HG02884 (cell line): Measurements from ENCODE around the gene CHPF.
A peak's percentile ranks its signal among the peaks of the same experiment; 100 is the strongest.

ENCODE experiments used
- ATAC-seq: cut with Tn5 transposase; IDR thresholded peaks from one replicate; pipeline ENCODE4 v1.9.1; 2021; ENCODE audit warnings: mild to moderate bottlenecking, moderate library complexity; ENCODE audit not compliant: unreplicated experiment

The CHPF gene

DNA sequence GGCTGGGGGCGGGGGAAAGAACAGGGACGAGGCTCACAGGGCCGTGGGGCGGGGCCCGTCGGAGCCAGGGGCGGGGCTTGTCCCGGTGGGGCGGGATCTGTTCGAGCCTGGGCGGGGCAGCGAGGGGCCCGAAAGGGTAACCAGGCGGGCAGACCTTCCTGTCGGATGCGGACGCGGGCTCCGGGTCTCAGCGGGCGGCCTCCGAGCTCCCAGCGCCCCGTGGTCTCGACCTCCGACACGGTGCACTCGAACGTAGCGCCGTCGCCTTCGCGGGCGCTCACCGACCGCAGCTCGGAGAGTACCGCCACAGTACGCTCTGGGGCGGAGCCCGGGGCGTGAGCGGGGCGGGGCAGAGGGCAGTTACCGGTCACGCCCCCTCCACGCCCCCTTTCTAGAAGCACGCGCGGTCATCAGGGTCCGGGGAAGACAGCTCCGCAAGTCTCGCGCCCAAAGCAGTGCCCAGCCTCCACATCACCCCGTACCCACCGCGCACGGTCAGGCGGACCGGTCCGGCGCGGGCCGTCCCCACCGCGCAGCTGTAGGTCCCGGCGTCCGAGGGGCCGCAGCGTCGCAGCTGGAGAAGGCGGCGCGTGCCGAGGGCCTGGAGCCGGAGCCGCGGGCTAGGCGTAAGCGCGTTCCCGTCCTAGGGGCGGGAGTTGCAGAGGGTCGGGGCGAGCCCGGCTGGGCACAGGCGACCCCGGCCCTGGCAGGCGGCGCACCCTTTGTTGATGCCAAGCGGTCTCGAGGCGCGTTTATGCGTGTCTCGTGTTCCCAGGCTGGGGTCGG lies 9.0 kb upstream of the CHPF start:
- peak; percentile 91 for ATAC-seq

DNA sequence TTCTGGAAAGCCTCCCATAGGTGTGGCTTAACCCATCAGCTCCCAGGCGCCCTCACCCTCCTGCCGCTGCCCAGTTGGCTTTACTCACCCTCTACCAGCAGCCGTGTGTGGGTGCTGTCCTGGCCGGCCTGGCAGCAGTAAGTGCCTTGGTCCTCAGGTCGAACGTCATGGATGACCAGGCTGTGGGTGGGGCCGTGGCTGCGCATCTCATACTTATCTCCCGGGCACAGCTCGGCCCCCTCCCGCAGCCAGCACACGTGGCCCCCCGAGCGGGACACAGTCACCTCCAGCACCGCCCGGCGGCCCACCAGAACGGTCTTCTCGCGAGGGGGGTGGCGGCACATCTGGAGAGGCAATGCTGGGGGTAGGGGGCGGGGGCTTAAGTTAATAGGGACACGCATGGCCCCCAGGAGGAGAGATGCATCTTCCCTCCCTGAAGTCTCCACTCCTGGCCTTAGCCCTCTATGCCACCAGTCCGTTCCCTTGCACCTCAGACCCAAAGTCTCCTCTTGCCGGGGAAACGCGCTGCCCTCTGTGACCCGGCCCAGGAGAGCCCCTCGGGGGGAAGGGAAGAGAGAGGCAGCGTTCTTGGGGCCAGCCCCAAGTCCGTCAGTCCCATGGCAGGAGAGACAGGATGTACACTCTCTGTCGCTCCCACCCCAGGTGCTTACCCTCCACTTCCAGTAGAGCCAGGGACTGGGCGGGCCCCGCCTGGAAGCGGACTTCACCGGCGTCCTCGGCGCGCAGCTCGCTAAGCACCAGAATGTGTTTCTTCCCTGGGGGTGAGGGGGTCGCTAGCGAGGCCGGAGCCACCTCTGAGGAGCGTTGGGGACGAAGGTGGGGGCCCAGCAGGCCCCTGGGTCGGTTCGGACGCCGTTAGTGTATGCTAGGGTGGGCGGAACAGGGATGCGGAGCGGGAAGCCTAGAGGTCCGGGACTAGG lies 8.1 kb upstream of the CHPF start:
- ATAC-seq: peak; percentile 15

GRCh38 chr2:219549619-219550018 lies 6.0 kb upstream of the CHPF start:
- ATAC-seq: no peak

DNA sequence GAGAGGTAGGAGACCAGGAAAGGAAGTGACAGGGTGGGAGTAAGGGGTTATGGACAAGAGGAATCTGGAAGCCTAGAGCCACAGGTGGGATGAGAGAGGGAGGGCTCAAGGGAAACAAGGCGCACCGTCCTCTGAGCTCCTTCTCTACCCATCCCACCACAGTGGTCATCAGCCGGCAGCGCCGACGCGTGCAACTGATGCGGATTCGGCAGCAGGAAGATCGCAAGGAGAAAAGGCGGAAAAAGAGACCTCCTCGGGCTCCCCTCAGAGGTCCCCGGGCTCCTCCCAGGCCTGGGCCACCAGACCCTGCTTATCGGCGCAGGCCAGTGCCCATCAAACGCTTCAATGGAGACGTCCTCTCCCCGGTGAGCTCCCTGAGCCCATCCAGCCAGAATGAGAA lies 5.4 kb upstream of the CHPF start:
- no peak for ATAC-seq

DNA sequence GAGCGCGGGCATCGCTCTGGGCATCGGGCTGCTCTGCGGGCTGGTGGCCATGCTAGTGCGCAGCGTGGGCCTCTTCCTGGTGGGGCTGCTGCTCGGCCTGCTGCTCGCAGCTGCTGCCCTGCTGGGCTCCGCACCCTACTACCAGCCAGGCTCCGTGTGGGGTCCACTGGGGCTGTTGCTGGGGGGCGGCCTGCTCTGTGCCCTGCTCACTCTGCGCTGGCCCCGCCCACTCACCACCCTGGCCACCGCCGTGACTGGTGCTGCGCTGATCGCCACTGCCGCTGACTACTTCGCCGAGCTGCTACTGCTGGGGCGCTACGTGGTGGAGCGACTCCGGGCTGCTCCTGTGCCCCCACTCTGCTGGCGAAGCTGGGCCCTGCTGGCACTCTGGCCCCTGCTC lies 4.0 kb upstream of the CHPF start:
- no peak for ATAC-seq

DNA sequence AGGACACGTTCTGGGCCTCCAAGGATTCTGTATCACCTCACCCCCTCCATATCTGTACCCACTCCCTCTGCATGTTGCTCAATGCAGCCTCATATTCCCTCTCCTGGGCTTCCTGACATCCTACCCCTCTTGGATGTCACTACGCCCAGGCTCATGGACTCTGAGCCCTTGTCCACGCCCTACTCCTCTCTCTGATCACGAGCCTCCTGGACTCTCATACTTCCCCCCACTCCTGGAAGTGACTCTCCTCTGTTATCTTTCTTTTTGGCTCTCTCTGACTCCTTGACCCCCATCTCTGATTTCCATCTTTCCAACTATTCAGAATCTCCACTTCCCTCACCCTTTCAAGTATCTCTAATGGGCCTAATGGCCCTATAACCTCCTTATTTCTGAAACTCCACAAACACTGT lies 2.3 kb upstream of the CHPF start:
- no peak for ATAC-seq

DNA sequence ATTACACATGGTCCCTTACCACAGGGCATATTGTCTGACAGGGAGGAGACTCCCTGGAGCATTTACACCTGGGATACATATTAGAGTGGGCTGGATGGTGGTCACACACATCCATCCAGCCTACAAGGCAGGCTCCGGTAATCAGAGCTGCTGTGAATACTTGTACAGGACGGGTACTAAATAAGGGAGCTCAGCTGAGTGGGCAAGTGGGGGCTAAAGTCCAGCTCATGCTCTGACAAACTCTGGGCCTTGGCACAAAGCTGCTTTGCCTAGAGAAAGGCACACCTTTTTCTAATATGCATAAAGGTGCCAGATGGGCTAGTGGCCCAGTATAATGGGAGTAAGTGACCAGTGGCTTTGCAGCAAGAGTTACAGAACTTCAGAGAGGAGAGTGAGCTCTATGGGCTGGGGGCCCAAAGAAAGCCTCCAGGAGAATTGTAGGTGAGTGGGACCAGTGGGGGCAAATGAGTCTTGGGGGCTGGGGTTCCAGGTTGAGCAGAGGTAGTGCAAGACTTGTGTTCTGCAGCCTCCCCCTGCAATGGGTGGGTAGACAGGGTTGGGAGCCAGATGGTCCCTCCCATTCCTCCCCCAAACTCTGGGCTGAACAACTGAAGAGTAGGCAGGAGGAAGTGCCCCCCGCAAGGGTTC lies 1.8 kb upstream of the CHPF start:
- no peak for ATAC-seq

GRCh38 chr2:219544567-219544966 lies 958 bp upstream of the CHPF start:
- no peak for ATAC-seq

DNA sequence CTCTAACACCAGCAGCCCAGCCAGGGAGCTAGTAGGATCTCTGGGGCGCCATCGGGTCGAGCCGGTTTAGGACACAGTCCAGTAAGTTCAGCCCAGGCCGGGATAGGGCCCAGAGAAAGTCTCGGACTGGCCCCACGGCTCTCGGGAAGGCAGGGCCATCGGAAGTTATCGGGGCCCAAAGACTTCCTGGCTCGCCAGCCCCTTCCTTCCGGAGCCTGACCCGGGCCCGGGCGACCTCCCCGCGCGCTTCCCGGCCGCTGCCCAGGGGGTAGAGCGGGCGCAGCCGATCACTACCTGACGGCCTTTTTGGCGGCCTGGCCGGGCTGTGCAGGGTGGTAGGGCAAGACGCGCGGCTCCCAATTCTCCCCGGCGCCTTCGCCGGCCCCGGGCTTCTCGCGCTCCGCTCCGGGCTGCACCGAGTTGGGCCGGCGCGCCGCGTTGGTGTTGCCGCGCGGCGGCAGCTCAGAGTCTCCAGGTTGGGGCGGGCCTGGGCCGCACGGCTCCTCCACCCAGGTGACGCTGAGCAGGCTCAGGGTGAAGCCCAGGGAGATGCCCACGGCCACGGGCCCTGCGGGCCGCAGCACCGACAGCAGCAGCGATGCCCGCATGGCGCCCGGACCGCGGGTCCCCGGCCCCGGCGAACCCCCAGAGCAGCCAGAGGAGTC lies 546 bp downstream of the CHPF start:
- ATAC-seq: peak; percentile 33

- ATAC-seq: peak; percentile 46
Measured at GRCh38 chr2:219541611-219542180, 1.9 kb downstream of the CHPF start.

DNA sequence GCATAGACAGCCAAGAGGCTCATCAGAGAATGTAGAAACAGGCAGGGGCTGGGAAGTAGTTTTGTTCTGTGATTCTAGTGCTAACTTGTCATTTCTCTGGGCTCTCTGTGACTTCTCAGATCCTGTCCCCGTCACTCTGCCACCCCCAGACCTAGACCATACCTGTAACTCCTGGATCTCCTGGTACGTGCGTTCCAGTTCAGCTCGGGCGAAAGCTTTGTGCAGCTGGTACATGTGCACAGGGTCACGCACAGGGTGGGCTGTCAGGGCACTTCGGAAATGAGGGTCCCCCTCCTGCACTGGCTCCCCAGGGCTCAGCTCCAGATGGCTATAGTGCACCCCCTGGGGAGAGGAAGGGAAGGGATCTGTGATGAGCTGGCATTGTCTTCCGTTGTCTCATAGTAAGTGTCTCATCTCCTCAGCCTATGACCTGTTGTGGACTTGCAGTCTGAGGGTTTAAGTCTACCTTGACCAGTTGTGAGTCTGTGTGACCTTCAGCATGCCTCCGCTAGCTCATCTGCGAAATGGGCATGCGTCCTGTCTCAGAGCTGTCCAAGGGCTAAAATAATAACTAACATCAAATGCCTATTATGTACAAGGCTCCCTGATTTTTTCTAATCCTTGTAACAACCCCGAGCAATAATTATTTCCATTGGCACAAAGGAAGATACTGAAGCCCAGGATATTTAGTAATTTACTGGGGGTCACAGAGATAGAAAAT lies 2.7 kb downstream of the CHPF start:
- no peak for ATAC-seq

DNA sequence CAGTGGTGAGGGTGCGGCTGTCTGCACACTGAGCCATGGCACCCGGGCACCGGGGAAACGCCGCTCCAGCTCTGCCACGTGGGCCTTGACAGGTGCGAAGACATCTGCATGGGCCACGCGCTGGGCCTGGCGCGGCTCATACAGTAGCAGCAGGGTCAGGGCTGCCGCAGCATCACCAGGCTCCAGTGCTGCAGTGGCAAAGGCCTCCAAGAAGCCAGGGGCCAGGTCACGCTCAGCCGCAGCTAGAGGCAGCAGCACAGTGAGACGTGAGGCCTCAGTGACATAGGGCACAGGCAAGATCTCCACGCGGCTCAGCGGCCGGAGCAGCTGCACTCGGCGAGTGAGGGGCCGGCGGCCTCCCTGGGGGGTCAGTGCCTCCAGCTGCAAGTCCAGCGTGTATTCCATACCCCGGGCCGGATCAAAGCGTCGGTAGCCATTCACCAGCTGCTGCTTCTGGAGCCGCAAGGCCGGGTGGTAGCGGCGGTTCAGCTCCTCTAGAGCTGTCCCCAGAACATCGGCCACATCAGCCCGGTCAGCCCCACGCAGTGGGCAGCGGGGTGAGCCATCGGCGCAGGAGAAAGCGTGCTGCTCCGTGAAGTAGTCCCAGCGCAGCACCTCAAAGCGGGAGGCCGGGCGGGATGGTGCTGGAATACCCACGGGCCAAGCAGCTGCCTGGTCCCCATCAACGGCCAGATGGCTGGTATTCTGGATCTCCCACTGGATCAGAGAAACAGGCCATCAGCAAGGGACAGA lies 3.5 kb downstream of the CHPF start:
- no peak for ATAC-seq

- no peak for ATAC-seq
Measured at GRCh38 chr2:219538956-219539788, 4.4 kb downstream of the CHPF start.

DNA sequence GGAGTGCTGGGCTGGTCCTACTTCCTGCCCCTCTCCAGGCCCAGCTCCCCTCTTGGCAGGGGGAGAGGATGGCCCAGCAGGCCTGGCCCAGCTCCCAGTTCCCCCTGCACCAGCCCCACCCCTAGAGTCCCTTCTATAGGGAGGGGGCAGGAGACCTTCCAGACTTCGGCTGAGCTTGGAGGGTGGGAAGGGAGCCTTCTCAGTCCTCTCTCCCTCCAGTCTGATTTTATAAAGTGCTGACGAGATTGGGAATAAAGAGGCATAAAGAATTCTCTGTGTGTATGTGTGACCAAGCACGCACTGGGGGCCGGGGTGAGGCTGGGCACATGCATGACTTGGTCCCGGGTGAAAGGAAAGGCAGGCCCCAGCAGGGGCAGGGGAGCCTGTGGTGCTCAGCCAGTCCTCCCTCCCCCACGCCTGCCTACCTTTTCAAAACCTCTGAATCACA lies 5.1 kb downstream of the CHPF start:
- ATAC-seq: no peak

- ATAC-seq: no peak
Measured at GRCh38 chr2:219537657-219538488, 5.7 kb downstream of the CHPF start.

- ATAC-seq: no peak
Measured at GRCh38 chr2:219536967-219537366, 6.6 kb downstream of the CHPF start.

- no peak for ATAC-seq
Measured at GRCh38 chr2:219536425-219536824, 7.2 kb downstream of the CHPF start.
